GM18498 (cell line): ENCODE data around the gene PCDHGC4.
A peak's percentile ranks its signal among the peaks of the same experiment; 100 is the strongest.

Experiments used
- ATAC-seq: cut with Tn5 transposase; IDR thresholded peaks from one replicate; pipeline ENCODE4 v1.9.1; 2021; ENCODE audit warnings: mild to moderate bottlenecking, moderate library complexity; ENCODE audit not compliant: unreplicated experiment

The PCDHGC4 gene

GRCh38 chr5:141489841-141490240 lies 5.0 kb downstream of the PCDHGC4 start:
- no peak for ATAC-seq

- no peak for ATAC-seq
Measured at GRCh38 chr5:141490271-141490670, 5.4 kb downstream of the PCDHGC4 start.

- ATAC-seq, result no peak
Measured at GRCh38 chr5:141490771-141491170, 5.9 kb downstream of the PCDHGC4 start.

GRCh38 chr5:141491323-141492167 lies 6.7 kb downstream of the PCDHGC4 start:
- ATAC-seq, result no peak

GRCh38 chr5:141492168-141492885 lies 7.5 kb downstream of the PCDHGC4 start:
- no peak for ATAC-seq

- no peak for ATAC-seq
Measured at GRCh38 chr5:141493500-141494422, 8.9 kb downstream of the PCDHGC4 start.

GRCh38 chr5:141494761-141495452 lies 10.1 kb downstream of the PCDHGC4 start:
- ATAC-seq, result no peak

- no peak for ATAC-seq
Measured at GRCh38 chr5:141495453-141495811, 10.6 kb downstream of the PCDHGC4 start.

GRCh38 chr5:141496038-141496437 lies 11.2 kb downstream of the PCDHGC4 start:
- ATAC-seq, result no peak

GRCh38 chr5:141501761-141502160 lies 16.9 kb downstream of the PCDHGC4 start:
- no peak for ATAC-seq

- no peak for ATAC-seq
Measured at GRCh38 chr5:141503681-141504080, 18.9 kb downstream of the PCDHGC4 start.

GRCh38 chr5:141504216-141504615 lies 19.4 kb downstream of the PCDHGC4 start:
- no peak for ATAC-seq

- no peak for ATAC-seq
Measured at GRCh38 chr5:141506381-141507155, 21.7 kb downstream of the PCDHGC4 start.

GRCh38 chr5:141507387-141508091 lies 22.7 kb downstream of the PCDHGC4 start:
- ATAC-seq, result peak; percentile 44

- no peak for ATAC-seq
Measured at GRCh38 chr5:141508440-141508797, 23.6 kb downstream of the PCDHGC4 start.

- ATAC-seq, result no peak
Measured at GRCh38 chr5:141508798-141509611, 24.2 kb downstream of the PCDHGC4 start.

GRCh38 chr5:141510160-141510559 lies 25.3 kb downstream of the PCDHGC4 start:
- no peak for ATAC-seq

- no peak for ATAC-seq
Measured at GRCh38 chr5:141510850-141511601, 26.2 kb downstream of the PCDHGC4 start.
